SJSA1 (cell line): ENCODE data around the gene TBCEL. TPM values are rescaled to one million over a fixed set of nuclear protein-coding genes. Genes with fewer than 3 reads are reported as not detected.
"Not testable (repeated sequence)": the region's sequence is repeated elsewhere in the genome, so short reads cannot be mapped to it uniquely, and the experiment has no call there.

Experiments
- DNase-seq, 2 experiments: peaks; one replicate each; pipeline ENCODE4 v3.0.0-alpha.2; 2015 to 2020; ENCODE audit warnings: low spot score in 2 of 2, low read depth in 1 of 2
- H3K27ac ChIP-seq: fragments of 250-450 bp; sonication (Bioruptor Pico); 2 replicates; pipeline ENCODE4 v1.5.1; 2020; ENCODE audit warnings: mild to moderate bottlenecking, moderate library complexity
- H3K27me3 ChIP-seq: fragments of 250-450 bp; sonication (Bioruptor Pico); replicated peaks from 2 replicates; pipeline ENCODE4 v1.5.1; 2020; ENCODE audit warnings: mild to moderate bottlenecking, moderate library complexity
- H3K36me3 ChIP-seq: fragments of 250-450 bp; sonication (Bioruptor Pico); 2 replicates; pipeline ENCODE4 v1.5.1; 2020; ENCODE audit warnings: mild to moderate bottlenecking
- H3K4me1 ChIP-seq: fragments of 250-450 bp; sonication (Bioruptor Pico); replicated peaks from 2 replicates; pipeline ENCODE4 v1.6.1; 2021; ENCODE audit warnings: mild to moderate bottlenecking
- H3K4me3 ChIP-seq: fragments of 250-450 bp; sonication (Bioruptor Pico); 2 replicates; pipeline ENCODE4 v1.5.1; 2020; ENCODE audit warnings: mild to moderate bottlenecking
- H3K9me3 ChIP-seq: fragments of 250-450 bp; sonication (Bioruptor Pico); replicated peaks from 2 replicates; pipeline ENCODE4 v1.5.1; 2020; ENCODE audit warnings: mild to moderate bottlenecking
- total RNA-seq: library from RNA; depleted of rRNA; stranded (reverse); fragments of >200 nt; shearing (Covaris generic); gene quantifications from 2 replicates; pipeline ENCODE4 v1.2.3, GENCODE V29; 2014

Gene TBCEL
- total RNA-seq, 1 experiment from 2014 or later = 9.7 TPM

GRCh38 chr11:120998581-120998980 is 25.3 kb upstream of the TBCEL start:
- no peaks in the 10 kb centered on the region for H3K9me3 ChIP-seq
- no peaks in the 10 kb centered on the region for H3K27me3 ChIP-seq
- no peak overlapping the region for H3K27ac ChIP-seq
- no peaks in the 10 kb centered on the region for H3K36me3 ChIP-seq
- H3K4me1 ChIP-seq = no peaks in the 10 kb centered on the region
- no peak for DNase-seq
- no peak overlapping the region for H3K4me3 ChIP-seq

- Histone ChIP-seq H3K4me3 (no peak overlapping the region), H3K27me3 (no peaks in the 10 kb centered on the region), H3K36me3 (no peaks in the 10 kb centered on the region), H3K4me1 (no peaks in the 10 kb centered on the region), H3K27ac (no peak overlapping the region), H3K9me3 (no peaks in the 10 kb centered on the region)
- no peak for DNase-seq
Measured at GRCh38 chr11:121004206-121004840, 19.6 kb upstream of the TBCEL start.

DNA sequence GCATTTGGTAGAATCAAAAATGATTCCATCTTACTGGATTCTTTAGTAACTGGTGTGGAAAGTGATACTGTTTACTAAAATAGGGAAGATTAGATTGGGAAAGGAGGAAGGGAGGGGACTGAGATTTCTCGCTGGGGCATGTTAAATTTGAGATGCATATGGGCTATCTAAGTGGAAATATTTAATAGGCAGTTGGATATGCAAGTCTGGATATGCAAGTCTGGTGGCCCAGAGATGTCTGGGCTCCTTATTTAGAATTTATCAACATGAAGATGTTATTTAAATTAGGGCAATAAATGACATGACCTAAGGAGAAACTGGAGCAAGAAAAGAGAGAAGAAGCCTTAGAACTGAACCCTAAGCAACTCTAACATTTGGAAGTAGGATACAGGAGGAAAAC is 17.0 kb upstream of the TBCEL start:
- H3K27me3 ChIP-seq = no peaks in the 10 kb centered on the region

GRCh38 chr11:121008551-121008950 is 15.4 kb upstream of the TBCEL start:
- no peaks in the 10 kb centered on the region for H3K36me3 ChIP-seq
- no peak overlapping the region for H3K4me3 ChIP-seq
- no peaks in the 10 kb centered on the region for H3K4me1 ChIP-seq
- no peaks in the 10 kb centered on the region for H3K27me3 ChIP-seq
- H3K9me3 ChIP-seq = no peaks in the 10 kb centered on the region
- no peak for DNase-seq
- no peak overlapping the region for H3K27ac ChIP-seq

More for the DNA sequence above, 17.0 kb upstream of the TBCEL start:
- Histone ChIP-seq H3K9me3 (no peaks in the 10 kb centered on the region), H3K4me1 (no peaks in the 10 kb centered on the region), H3K27ac (no peak overlapping the region), H3K36me3 (no peaks in the 10 kb centered on the region), H3K4me3 (no peak overlapping the region)
- DNase-seq = no peak

DNA sequence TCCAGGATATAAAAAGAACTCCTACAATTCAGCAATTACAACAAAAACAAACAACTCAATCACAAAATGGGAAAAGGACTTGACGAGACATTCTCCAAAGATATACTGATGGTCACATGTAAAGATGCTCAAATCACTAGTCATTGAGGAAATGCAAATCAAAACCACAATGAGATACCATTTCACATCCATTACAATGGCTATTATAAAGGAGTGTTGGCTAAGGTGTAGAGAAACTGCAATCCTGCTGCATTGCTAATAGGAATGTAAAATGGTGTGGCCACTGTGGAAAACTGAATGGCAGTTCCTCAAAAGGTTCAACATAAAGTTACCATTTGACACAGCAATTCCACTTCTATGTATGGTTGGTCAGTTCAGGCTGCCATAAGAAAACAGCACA is 11.8 kb upstream of the TBCEL start:
- H3K9me3 ChIP-seq = no peaks in the 10 kb centered on the region
- no peaks in the 10 kb centered on the region for H3K4me1 ChIP-seq
- no peak overlapping the region for H3K27ac ChIP-seq
- no peak overlapping the region for H3K4me3 ChIP-seq
- no peak for DNase-seq
- H3K27me3 ChIP-seq = no peaks in the 10 kb centered on the region
- H3K36me3 ChIP-seq = no peaks in the 10 kb centered on the region

GRCh38 chr11:121018746-121019145 is 5.2 kb upstream of the TBCEL start:
- Histone ChIP-seq H3K27me3 (no peaks in the 10 kb centered on the region), H3K4me1 (peaks cover 5% of the 10 kb centered on the region), H3K27ac (no peak overlapping the region), H3K9me3 (no peaks in the 10 kb centered on the region), H3K4me3 (no peak overlapping the region), H3K36me3 (no peaks in the 10 kb centered on the region)
- DNase-seq = no peak

- not testable (repeated sequence) for H3K4me3 ChIP-seq, DNase-seq, H3K36me3 ChIP-seq, H3K27me3 ChIP-seq, H3K27ac ChIP-seq, H3K4me1 ChIP-seq, H3K9me3 ChIP-seq
Measured at GRCh38 chr11:121021718-121022117, 2.2 kb upstream of the TBCEL start.

GRCh38 chr11:121024989-121025388 is 1.1 kb downstream of the TBCEL start:
- no peaks in the 10 kb centered on the region for H3K9me3 ChIP-seq
- H3K27me3 ChIP-seq = no peaks in the 10 kb centered on the region
- peak overlapping the region; percentile 72 for H3K4me3 ChIP-seq
- no peak overlapping the region for H3K27ac ChIP-seq
- peaks cover 7% of the 10 kb centered on the region for H3K4me1 ChIP-seq
- H3K36me3 ChIP-seq = no peaks in the 10 kb centered on the region
- DNase-seq = no peak

DNA sequence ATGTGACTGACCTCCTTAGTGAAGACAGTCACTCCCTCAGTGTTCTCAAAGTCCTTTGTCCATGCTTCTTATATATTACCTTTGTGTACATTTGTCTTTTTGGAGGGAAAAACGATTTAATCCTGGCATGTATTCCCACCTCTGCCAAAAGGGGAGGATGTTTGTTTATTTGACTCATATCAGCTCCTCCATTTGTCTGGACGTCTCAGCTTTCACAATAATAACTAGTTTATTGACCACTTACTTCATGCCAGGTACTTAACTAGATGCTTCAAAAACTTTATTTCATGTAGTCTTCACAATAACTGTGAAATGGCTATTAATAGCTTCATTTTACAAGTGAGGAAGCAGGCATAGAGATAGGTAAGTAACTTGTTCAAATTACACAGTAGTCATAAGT is 5.3 kb downstream of the TBCEL start:
- no peaks in the 10 kb centered on the region for H3K4me1 ChIP-seq
- H3K27me3 ChIP-seq = no peaks in the 10 kb centered on the region
- H3K4me3 ChIP-seq = no peak overlapping the region
- H3K9me3 ChIP-seq = no peaks in the 10 kb centered on the region
- DNase-seq = no peak
- H3K36me3 ChIP-seq = no peaks in the 10 kb centered on the region
- no peak overlapping the region for H3K27ac ChIP-seq

DNA sequence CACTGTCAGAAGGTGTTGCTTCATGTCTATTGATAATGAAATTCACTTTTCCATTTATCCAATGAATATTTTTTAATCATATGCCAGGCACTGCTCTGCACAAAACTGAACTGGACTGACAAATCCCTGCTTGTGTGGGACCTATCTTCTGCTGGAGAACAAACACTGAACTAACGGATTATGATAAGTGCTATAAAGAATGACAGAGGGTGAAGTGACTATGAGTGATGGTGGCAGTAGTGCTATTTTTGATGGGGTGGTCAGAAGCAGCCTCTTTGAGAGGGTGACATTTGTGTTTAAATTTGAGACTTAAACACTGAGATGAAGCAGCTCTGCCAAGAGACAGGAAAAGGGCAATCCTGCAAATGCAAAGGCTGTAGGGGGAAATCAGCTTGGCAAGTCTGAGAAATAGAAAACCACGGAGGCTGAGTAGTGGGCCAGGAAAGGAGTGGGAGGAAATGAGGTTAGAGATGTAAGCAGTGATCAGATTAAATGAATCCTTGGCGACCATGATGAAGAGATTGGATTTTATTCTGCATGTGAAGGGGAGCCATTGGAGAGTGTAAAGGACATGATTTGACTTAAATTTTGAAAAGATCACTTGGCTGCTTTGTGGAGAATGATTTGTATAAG is 6.0 kb downstream of the TBCEL start:
- H3K36me3 ChIP-seq = no peaks in the 10 kb centered on the region
- no peaks in the 10 kb centered on the region for H3K4me1 ChIP-seq
- DNase-seq = no peak
- H3K9me3 ChIP-seq = no peaks in the 10 kb centered on the region
- no peak overlapping the region for H3K4me3 ChIP-seq
- H3K27me3 ChIP-seq = no peaks in the 10 kb centered on the region
- no peak overlapping the region for H3K27ac ChIP-seq

DNA sequence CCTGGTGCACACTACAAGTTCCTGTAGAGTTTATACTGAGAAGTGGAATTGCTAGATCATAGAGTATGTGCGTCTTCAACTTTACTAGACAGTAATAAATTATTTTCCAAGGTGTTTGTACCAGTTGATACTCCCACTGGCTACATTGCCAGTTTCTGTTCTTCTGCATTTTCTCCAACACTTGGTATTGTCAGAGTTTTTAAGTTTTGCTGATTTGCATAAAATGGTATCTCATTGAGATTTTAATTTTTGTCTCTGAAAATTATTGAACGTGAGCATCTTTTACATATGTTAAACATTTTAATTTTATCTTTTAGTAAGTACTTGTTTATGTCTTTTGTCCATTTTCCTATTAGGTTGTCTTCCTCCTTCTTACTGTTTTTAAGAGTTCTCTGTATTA is 7.3 kb downstream of the TBCEL start:
- no peak overlapping the region for H3K4me3 ChIP-seq
- DNase-seq = no peak
- no peaks in the 10 kb centered on the region for H3K36me3 ChIP-seq
- H3K27me3 ChIP-seq = no peaks in the 10 kb centered on the region
- no peaks in the 10 kb centered on the region for H3K9me3 ChIP-seq
- no peaks in the 10 kb centered on the region for H3K4me1 ChIP-seq
- no peak overlapping the region for H3K27ac ChIP-seq

DNA sequence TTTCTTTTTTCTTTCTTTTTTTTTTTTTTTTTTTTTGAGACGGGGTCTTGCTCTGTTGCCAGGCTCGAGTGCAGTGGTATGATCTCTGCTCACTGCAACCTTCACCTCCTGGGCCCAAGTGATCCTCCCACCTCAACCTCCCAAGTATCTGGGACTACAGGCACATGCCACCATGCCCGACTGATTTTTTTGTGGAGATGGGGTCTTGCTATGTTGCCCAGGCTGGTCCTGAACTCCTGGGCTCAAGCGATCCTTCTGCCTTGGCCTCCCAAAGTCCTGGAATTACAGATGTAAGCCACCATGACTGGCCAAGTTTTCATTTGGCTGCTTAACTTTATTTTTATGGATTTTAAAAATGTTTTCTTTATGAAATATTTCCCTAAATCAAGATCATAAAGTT is 7.7 kb downstream of the TBCEL start:
- not testable (repeated sequence) for H3K4me3 ChIP-seq, H3K36me3 ChIP-seq, H3K9me3 ChIP-seq, H3K27ac ChIP-seq, DNase-seq, H3K27me3 ChIP-seq, H3K4me1 ChIP-seq

GRCh38 chr11:121032546-121032945 is 8.6 kb downstream of the TBCEL start:
- no peak for DNase-seq
- H3K27me3 ChIP-seq = no peaks in the 10 kb centered on the region
- H3K27ac ChIP-seq = no peak overlapping the region
- H3K4me3 ChIP-seq = no peak overlapping the region
- no peaks in the 10 kb centered on the region for H3K36me3 ChIP-seq
- H3K9me3 ChIP-seq = no peaks in the 10 kb centered on the region
- no peaks in the 10 kb centered on the region for H3K4me1 ChIP-seq

DNA sequence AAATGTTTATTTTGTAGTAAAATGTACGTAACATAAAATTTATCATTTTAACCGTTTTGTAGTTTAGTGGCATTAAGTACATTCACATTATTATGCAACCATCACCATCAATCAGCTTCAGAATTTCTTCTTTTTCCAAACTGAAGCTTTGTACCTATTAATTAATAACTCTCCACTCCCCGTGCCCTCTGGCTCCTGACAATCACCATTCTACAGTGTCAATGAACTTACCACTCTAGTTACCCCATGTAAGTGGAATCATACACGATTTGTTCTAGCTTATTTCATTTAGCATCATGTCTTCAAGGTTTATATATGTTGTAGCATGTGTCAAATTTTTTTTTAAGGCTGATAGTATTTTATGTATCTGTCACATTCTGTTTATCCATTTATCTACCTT is 9.7 kb downstream of the TBCEL start:
- Histone ChIP-seq H3K27ac (no peak overlapping the region), H3K4me3 (no peak overlapping the region), H3K36me3 (no peaks in the 10 kb centered on the region), H3K4me1 (no peaks in the 10 kb centered on the region), H3K27me3 (no peaks in the 10 kb centered on the region), H3K9me3 (no peaks in the 10 kb centered on the region)
- DNase-seq = no peak
